ENCODE results near the gene SLC35G2.

SLC35G2 gene

GRCh38 chr3:136818769-136819391 lies at the start of gene SLC35G2:
TSS of gene SLC35G2 (plus strand) at chr3:136819126. CDS start at chr3:136854461, 35,335 bp downstream.
- no peak for TF ChIP-seq CTCF (IDR thresholded peaks at IDR 0.05; ENCODE audit: low read depth, low read length)
- peak within 1 kb of the TSS; percentile 70 to 82 for H3K4me3 ChIP-seq (replicated peaks in 1 of 2; ENCODE audit: low read depth in 2 of 2, low read length in 2 of 2)
- DNase-seq (ENCODE audit: low read depth in 2 of 2), result peak; percentile 49 to 68

GRCh38 chr3:136772709-136773108 lies 46.2 kb upstream of the SLC35G2 start:
- peak; percentile 16 to 34 for DNase-seq (ENCODE audit: low read depth in 2 of 2)
- TF ChIP-seq CTCF (IDR thresholded peaks at IDR 0.05; ENCODE audit: low read depth, low read length), result no peak

DNA sequence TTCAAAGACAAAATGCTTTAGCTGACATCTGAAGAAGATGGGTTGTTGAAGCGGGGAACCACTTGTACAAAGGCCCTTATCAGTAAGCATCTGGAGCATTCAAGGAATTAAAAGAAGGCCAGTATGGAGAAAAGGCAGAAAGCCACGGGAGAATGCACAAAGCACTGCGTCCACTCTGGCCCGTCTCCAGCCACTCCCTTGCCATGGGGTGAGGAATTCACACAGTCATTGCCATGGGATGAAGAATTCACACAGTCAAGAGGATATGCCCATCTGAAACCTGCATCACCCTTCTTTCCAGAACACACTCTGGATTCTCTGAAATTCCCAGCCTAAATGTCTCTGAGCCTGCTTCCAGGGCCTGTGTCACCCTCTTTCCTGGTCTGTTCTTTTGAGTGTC lies 40.1 kb upstream of the SLC35G2 start:
- DNase-seq (ENCODE audit: low read depth in 2 of 2), result peak in 1 of 2 donors; percentile 50
- H3K4me3 ChIP-seq (replicated peaks in 1 of 2; ENCODE audit: low read depth in 2 of 2, low read length in 2 of 2), result no peak overlapping the region
- TF ChIP-seq CTCF (IDR thresholded peaks at IDR 0.05; ENCODE audit: low read depth, low read length), result no peak

More at GRCh38 chr3:136772709-136773108, 46.2 kb upstream of the SLC35G2 start:
- H3K4me3 ChIP-seq (replicated peaks in 1 of 2; ENCODE audit: low read depth in 2 of 2, low read length in 2 of 2), result no peak overlapping the region

DNA sequence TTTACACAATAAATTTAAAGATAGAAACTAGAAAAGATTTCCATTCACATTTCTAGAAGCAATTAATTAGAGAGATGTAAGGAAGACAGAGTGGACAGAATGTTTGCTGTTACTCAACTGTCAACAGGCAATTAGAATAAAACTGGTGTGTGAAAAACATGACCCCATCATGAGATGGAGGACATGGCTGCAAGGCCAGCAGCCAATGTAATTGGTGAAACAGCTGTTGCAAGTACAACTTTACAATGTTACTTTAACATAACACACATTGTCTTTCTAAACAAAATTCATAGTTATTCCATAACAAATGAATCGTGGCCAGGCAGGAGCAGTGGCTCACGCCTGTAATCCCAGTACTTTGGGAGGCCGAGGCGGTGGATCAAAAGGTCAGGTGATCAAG lies 38.2 kb upstream of the SLC35G2 start:
- no peak for TF ChIP-seq CTCF (IDR thresholded peaks at IDR 0.05; ENCODE audit: low read depth, low read length)
- no peak overlapping the region for H3K4me3 ChIP-seq (replicated peaks in 1 of 2; ENCODE audit: low read depth in 2 of 2, low read length in 2 of 2)
- no peak for DNase-seq (ENCODE audit: low read depth in 2 of 2)

- DNase-seq (ENCODE audit: low read depth in 2 of 2), result peak in 1 of 2 donors; percentile 38
- TF ChIP-seq CTCF (IDR thresholded peaks at IDR 0.05; ENCODE audit: low read depth, low read length), result no peak
- no peak overlapping the region for H3K4me3 ChIP-seq (replicated peaks in 1 of 2; ENCODE audit: low read depth in 2 of 2, low read length in 2 of 2)
Measured at GRCh38 chr3:136783708-136784191, 35.2 kb upstream of the SLC35G2 start.

DNA sequence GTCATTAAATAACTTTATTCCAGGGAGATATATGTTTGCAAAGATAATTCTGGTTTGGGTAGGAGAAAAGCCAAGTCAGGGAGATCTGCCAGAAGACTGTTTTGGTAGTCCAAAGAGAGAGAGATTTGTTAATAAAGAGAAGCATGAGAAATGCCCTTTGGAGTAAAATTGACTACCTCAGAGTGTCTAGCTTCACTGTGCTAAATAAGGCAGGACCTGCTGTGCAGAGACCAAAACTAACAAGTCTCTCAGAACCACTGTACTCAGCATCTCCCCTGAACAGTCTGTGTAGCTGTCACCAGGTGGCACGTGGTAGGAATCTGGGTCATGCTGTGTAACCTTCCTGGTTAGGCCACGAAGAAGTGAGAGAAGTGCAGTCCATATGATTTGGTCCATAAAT lies 31.6 kb upstream of the SLC35G2 start:
- no peak for TF ChIP-seq CTCF (IDR thresholded peaks at IDR 0.05; ENCODE audit: low read depth, low read length)
- DNase-seq (ENCODE audit: low read depth in 2 of 2), result peak; percentile 33 to 55
- no peak overlapping the region for H3K4me3 ChIP-seq (replicated peaks in 1 of 2; ENCODE audit: low read depth in 2 of 2, low read length in 2 of 2)

DNA sequence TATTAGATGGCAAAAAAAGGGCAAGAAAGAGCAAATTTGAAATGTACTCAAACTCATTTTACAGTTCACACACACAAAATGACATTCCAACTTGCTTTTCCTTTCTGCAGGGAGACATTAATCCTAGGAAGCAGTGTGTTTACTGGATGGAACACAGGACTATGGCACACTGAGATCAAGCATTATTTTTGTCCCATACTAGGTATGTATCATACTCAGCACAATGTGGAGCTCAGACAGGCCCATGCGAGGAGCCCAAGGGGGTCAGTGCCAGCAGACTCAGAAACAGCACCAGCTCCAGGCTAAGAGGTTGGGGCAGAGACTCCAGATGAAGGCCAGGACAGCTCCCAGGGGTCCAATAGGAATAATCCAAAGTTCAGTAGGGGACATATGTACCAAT lies 30.8 kb upstream of the SLC35G2 start:
- DNase-seq (ENCODE audit: low read depth in 2 of 2), result no peak
- no peak for TF ChIP-seq CTCF (IDR thresholded peaks at IDR 0.05; ENCODE audit: low read depth, low read length)
- no peak overlapping the region for H3K4me3 ChIP-seq (replicated peaks in 1 of 2; ENCODE audit: low read depth in 2 of 2, low read length in 2 of 2)

Measured in cardiac fibroblast (primary cell).